GM12878 (cell line): Measurements from ENCODE around the gene GRK7. TPM values are rescaled to one million over a fixed set of nuclear protein-coding genes. Genes with fewer than 3 reads are reported as not detected.
A peak's percentile ranks its signal among the peaks of the same experiment; 100 is the strongest.

Source experiments
- ATAC-seq: fragments of 200-7000 bp; cut with Tn5 transposase; 3 replicates; pipeline ENCODE4 v1.9.1; 2020; ENCODE audit warnings: mild to moderate bottlenecking, moderate library complexity
- BruUV-seq: library from RNA; stranded (reverse); fragments of 400-500 nt; replicated peaks from 2 replicates; lab custom pipeline; 2021; lab: Mats Ljungman, UMichigan
- CTCF ChIA-PET: fragments of 300-600 bp; sonication (Branson Sonifier 250); formaldehyde crosslinking; extraction: SDS; loops from one replicate; lab custom pipeline; 2021; ENCODE audit warnings: inconsistent platforms; lab: Yijun Ruan, JAX
- POLR2A ChIA-PET: fragments of 350-600 bp; formaldehyde crosslinking; extraction: SDS; loops from one replicate; lab custom pipeline; 2021; ENCODE audit warnings: inconsistent platforms; lab: Charles Lee
- RAD21 ChIA-PET: fragments of 300-600 bp; sonication (Branson Sonifier 250); formaldehyde crosslinking; loops from one replicate; lab custom pipeline; 2023; ENCODE audit warnings: antibody characterized with exemption; ENCODE audit not compliant: unreplicated experiment; lab: Charles Lee
- SMC1A ChIA-PET: fragments of 300-600 bp; sonication (Branson Sonifier 250); formaldehyde crosslinking; loops from one replicate; lab custom pipeline; 2023; ENCODE audit not compliant: unreplicated experiment, uncharacterized antibody; lab: Charles Lee
- DNase-seq: peaks from one replicate; pipeline ENCODE4 v3.0.0-alpha.2; 2011; ENCODE audit warnings: low read depth, low spot score
- FAIRE-seq: peaks from 3 replicates; lab custom pipeline; 2011; peaks lifted over from hg19 to GRCh38; lab: Jason Lieb, UNC
- H2AFZ ChIP-seq: 2 replicates; pipeline ENCODE4 v1.6.0; 2011; ENCODE audit warnings: low read depth, low read length, control low read depth; ENCODE audit not compliant: control insufficient read depth
- H3K27ac ChIP-seq: 2 replicates; pipeline ENCODE4 v1.5.1; 2011; ENCODE audit warnings: control low read depth; ENCODE audit not compliant: control insufficient read depth, insufficient read depth
- H3K27me3 ChIP-seq, 2 experiments: replicated peaks in 1 of 2; 2 replicates each; pipeline versions ENCODE4 v1.6.0 to v1.6.1; 2011; ENCODE audit warnings: low read length in 1 of 2; ENCODE audit not compliant: control insufficient read depth in 2 of 2, insufficient read depth in 2 of 2
- H3K36me3 ChIP-seq, 2 experiments: 2 replicates each; pipeline ENCODE4 v1.5.1; 2011; ENCODE audit warnings: low read length in 1 of 2; ENCODE audit not compliant: control insufficient read depth in 2 of 2, insufficient read depth in 2 of 2
- H3K4me1 ChIP-seq: 2 replicates; pipeline ENCODE4 v1.6.1; 2011; ENCODE audit warnings: mild to moderate bottlenecking, low read length, moderate library complexity, mixed read lengths; ENCODE audit not compliant: control insufficient read depth, insufficient read depth
- H3K4me2 ChIP-seq: 2 replicates; pipeline ENCODE4 v1.6.0; 2011; ENCODE audit warnings: control low read depth; ENCODE audit not compliant: control insufficient read depth, insufficient read depth
- H3K4me3 ChIP-seq: fragments of 200-600 bp; sonication (generic); 2 replicates; pipeline ENCODE4 v1.5.1; 2016
- H3K79me2 ChIP-seq: 2 replicates; pipeline ENCODE4 v1.6.0; 2011; ENCODE audit warnings: low read length; ENCODE audit not compliant: control insufficient read depth, insufficient read depth
- H3K9ac ChIP-seq: 2 replicates; pipeline ENCODE4 v1.8.0; 2011; ENCODE audit warnings: low read length, control low read depth, mixed read lengths; ENCODE audit not compliant: control insufficient read depth, insufficient read depth
- H3K9me3 ChIP-seq: replicated peaks from 3 replicates; pipeline ENCODE4 v1.5.1; 2011; ENCODE audit warnings: mild to moderate bottlenecking, low read length; ENCODE audit not compliant: control insufficient read depth, insufficient read depth
- H4K20me1 ChIP-seq: 2 replicates; pipeline ENCODE4 v1.6.0; 2011; ENCODE audit not compliant: control insufficient read depth, insufficient read depth
- BACH1 ChIP-seq: fragments of 450-650 bp; IDR thresholded peaks from 2 replicates; pipeline ENCODE4 v1.6.1; 2017; ENCODE audit warnings: mild to moderate bottlenecking, borderline replicate concordance
- CBX5 ChIP-seq: sonication (generic); IDR thresholded peaks from 2 replicates; pipeline ENCODE4 v1.6.1; 2016; ENCODE audit warnings: low read depth, moderate library complexity, mild to moderate bottlenecking, inconsistent platforms
- EZH2 ChIP-seq: IDR thresholded peaks from 2 replicates; pipeline ENCODE4 v1.6.1; 2012; ENCODE audit warnings: low read depth, mild to moderate bottlenecking, control low read depth, inconsistent platforms, low read length, borderline replicate concordance; ENCODE audit not compliant: control insufficient read depth
- IKZF2 ChIP-seq, 2 experiments: fragments of 450-650 bp; IDR thresholded peaks; 2 replicates each; pipeline ENCODE4 v1.6.1; 2017; ENCODE audit warnings: mild to moderate bottlenecking in 2 of 2, moderate library complexity in 2 of 2
- MEF2A ChIP-seq: IDR thresholded peaks from 2 replicates; pipeline ENCODE4 v1.6.1; 2011; ENCODE audit warnings: low read depth, mild to moderate bottlenecking, low read length, moderate library complexity; ENCODE audit not compliant: insufficient read depth
- NR2C2 ChIP-seq: IDR thresholded peaks from 2 replicates; pipeline ENCODE4 v1.6.1; 2011; ENCODE audit warnings: borderline replicate concordance, low read depth; ENCODE audit not compliant: control insufficient read depth, insufficient read length
- POLR2AphosphoS2 ChIP-seq: IDR thresholded peaks from 2 replicates; pipeline ENCODE4 v1.6.1; 2011; ENCODE audit warnings: low read depth, mild to moderate bottlenecking, low read length, improper control_type of control experiment, moderate library complexity
- RBBP5 ChIP-seq: fragments of 200-600 bp; sonication (generic); conservative IDR thresholded peaks from 2 replicates; pipeline ENCODE4 v1.6.1; 2016
- RCOR1 ChIP-seq: conservative IDR thresholded peaks from 2 replicates; pipeline ENCODE4 v1.6.1; 2012; ENCODE audit warnings: low read depth, low read length, improper control_type of control experiment
- TCF12 ChIP-seq: IDR thresholded peaks from 2 replicates; pipeline ENCODE4 v1.6.1; 2011; ENCODE audit warnings: low read depth, mild to moderate bottlenecking, low read length
- YBX1 ChIP-seq: fragments of 450-650 bp; IDR thresholded peaks from 2 replicates; pipeline ENCODE4 v1.6.1; 2016; ENCODE audit warnings: antibody characterized with exemption
- WGBS: methylation state at CpG from one replicate; pipeline ENCODE4 v1.1.6; 2016; ENCODE audit warnings: low lambda C conversion rate; ENCODE audit not compliant: insufficient replicate concordance, insufficient coverage; ENCODE audit errors: missing lambda C conversion rate; 5-methylcytosine and 5-hydroxymethylcytosine counted together
- in situ Hi-C: fragments of 300-500 bp; cut with MboI; formaldehyde crosslinking; loops from 9 replicates; pipeline ENCODE4 v1.14.3; 2018; ENCODE audit warnings: mixed read lengths
- intact Hi-C: fragments of 100-400 bp; cut with micrococcal nuclease; formaldehyde crosslinking; loops from one replicate; pipeline ENCODE4 v1.14.2; 2022; ENCODE audit not compliant: unreplicated experiment
- polyA plus RNA-seq, 11 experiments: library from polyadenylated mRNA; depleted of rRNA in 4 of 11; unstranded in 6 of 11; stranded (reverse) in 5 of 11; fragments of >200 nt; fragmentation: Nextera tagmentation in 4 of 11; fragmentation: Illumina TruSeq in 1 of 11; extraction: Ambion mirVana in 4 of 11; extraction: Trizol in 1 of 11; gene quantifications; 1 replicate in 1 of 11; 2 replicates in 10 of 11; pipeline versions ENCODE4 v1.2.1 to v1.2.3, GENCODE V29; 2011 to 2016; ENCODE audit warnings: inconsistent platforms in 2 of 11, missing spikeins in 2 of 11, low read depth in 1 of 11
- total RNA-seq, 4 experiments: library from RNA; depleted of rRNA in 3 of 4; stranded (reverse); fragments of >200 nt in 3 of 4; fragmentation: Illumina TruSeq in 1 of 4; extraction: Trizol in 1 of 4; gene quantifications; 2 replicates each; pipeline versions ENCODE4 v1.2.1 to v1.2.3, GENCODE V29; 2013 to 2021
- TF ChIP-seq, protein P1 (sequence below): IDR thresholded peaks from 2 replicates; pipeline ENCODE4 v1.6.1; 2011; ENCODE audit warnings: borderline replicate concordance, low read depth, mild to moderate bottlenecking, moderate library complexity, low read length; ENCODE audit not compliant: insufficient read depth, poor library complexity, severe bottlenecking
- TF ChIP-seq, protein P2 (sequence below): fragments of 450-650 bp; IDR thresholded peaks from 2 replicates; pipeline ENCODE4 v1.6.1; 2017; ENCODE audit warnings: mild to moderate bottlenecking
- TF ChIP-seq, protein P3 (sequence below): fragments of 450-650 bp; IDR thresholded peaks from 2 replicates; pipeline ENCODE4 v1.6.1; 2017; ENCODE audit warnings: mild to moderate bottlenecking, low read depth, inconsistent platforms; ENCODE audit not compliant: poor library complexity, severe bottlenecking
- TF ChIP-seq, protein P4 (sequence below): IDR thresholded peaks from 2 replicates; pipeline ENCODE4 v1.6.1; 2011; ENCODE audit warnings: mild to moderate bottlenecking, low read depth, low read length, moderate library complexity; ENCODE audit not compliant: insufficient replicate concordance

Gene GRK7
- total and polyA plus RNA-seq, 10 of the 15 experiments (the other 5 are each of a cell fraction or from before 2014, with no cell fraction given): not detected

DNA sequence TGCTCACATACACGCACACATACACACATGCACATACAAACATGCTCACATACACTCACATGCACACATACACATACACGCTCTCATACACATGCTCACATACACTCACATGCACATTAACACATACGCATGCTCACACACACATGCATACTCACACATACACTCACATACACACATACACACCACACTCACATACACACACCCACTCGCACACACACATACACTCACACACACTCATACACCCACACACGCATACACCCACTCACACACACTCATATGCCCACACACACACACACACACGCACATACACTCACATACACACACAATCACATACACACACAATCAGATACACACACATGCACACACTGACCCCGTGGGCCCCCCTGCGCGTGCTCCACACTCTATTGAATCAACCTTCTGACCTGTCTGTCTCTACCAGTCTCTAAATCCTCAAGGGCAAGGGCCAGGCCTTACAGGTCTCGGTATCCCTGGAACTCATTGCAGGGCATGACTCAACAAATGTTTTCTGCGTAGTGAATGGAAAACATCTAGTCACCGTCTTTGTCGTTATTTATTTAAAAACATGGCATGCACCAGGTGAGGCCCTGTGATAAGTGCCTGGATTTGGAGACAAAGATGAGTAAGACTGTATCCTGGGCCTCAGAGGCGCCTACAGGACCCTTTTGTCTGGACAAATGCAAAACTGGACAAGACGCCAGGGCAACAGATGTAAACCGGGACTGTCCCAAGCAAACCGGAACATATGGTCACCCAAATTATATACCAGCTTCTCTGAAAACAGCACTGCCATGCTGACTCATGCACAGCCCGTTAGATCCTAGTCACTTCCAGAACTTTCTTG is 41.8 kb downstream of the GRK7 start:
- no peak for DNase-seq
- Histone ChIP-seq H3K27ac (no peak overlapping the region), H3K4me2 (no peak overlapping the region), H3K4me1 (no peaks in the 10 kb centered on the region), H3K79me2 (no peaks in the 10 kb centered on the region), H4K20me1 (no peaks in the 10 kb centered on the region), H3K4me3 (no peak overlapping the region), H3K9ac (no peak overlapping the region), H3K27me3 (no peaks in the 10 kb centered on the region; a peak in 1 of 4 replicates), H3K9me3 (no peaks in the 10 kb centered on the region), H3K36me3 (no peaks in the 10 kb centered on the region), H2AFZ (no peak overlapping the region)
- CTCF ChIA-PET: no interaction called here
- ATAC-seq: no peak
- intact Hi-C loops: no loop called here
- 56% methylated on average over 18 of the region's 18 CpGs for WGBS
- no peak for FAIRE-seq
- SMC1A ChIA-PET: no interaction called here
- RAD21 ChIA-PET: no interaction called here
- POLR2A ChIA-PET: no interaction called here
- BruUV-seq: no TSS peak
- TF ChIP-seq POLR2AphosphoS2 (no peak), CBX5 (no peak), TCF12 (no peak), EZH2 (no peak), BACH1 (no peak), YBX1 (no peak), MEF2A (no peak), IKZF2 (IDR thresholded peaks at IDR 0.05) (no peak), RBBP5 (no peak), RCOR1 (no peak), NR2C2 (peak; percentile 2)
- TF ChIP-seq, protein P1, sequence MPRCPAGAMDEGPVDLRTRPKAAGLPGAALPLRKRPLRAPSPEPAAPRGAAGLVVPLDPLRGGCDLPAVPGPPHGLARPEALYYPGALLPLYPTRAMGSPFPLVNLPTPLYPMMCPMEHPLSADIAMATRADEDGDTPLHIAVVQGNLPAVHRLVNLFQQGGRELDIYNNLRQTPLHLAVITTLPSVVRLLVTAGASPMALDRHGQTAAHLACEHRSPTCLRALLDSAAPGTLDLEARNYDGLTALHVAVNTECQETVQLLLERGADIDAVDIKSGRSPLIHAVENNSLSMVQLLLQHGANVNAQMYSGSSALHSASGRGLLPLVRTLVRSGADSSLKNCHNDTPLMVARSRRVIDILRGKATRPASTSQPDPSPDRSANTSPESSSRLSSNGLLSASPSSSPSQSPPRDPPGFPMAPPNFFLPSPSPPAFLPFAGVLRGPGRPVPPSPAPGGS: peak; percentile 75
- TF ChIP-seq, protein P2, sequence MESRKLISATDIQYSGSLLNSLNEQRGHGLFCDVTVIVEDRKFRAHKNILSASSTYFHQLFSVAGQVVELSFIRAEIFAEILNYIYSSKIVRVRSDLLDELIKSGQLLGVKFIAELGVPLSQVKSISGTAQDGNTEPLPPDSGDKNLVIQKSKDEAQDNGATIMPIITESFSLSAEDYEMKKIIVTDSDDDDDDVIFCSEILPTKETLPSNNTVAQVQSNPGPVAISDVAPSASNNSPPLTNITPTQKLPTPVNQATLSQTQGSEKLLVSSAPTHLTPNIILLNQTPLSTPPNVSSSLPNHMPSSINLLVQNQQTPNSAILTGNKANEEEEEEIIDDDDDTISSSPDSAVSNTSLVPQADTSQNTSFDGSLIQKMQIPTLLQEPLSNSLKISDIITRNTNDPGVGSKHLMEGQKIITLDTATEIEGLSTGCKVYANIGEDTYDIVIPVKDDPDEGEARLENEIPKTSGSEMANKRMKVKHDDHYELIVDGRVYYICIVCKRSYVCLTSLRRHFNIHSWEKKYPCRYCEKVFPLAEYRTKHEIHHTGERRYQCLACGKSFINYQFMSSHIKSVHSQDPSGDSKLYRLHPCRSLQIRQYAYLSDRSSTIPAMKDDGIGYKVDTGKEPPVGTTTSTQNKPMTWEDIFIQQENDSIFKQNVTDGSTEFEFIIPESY: no peak
- TF ChIP-seq, protein P3, sequence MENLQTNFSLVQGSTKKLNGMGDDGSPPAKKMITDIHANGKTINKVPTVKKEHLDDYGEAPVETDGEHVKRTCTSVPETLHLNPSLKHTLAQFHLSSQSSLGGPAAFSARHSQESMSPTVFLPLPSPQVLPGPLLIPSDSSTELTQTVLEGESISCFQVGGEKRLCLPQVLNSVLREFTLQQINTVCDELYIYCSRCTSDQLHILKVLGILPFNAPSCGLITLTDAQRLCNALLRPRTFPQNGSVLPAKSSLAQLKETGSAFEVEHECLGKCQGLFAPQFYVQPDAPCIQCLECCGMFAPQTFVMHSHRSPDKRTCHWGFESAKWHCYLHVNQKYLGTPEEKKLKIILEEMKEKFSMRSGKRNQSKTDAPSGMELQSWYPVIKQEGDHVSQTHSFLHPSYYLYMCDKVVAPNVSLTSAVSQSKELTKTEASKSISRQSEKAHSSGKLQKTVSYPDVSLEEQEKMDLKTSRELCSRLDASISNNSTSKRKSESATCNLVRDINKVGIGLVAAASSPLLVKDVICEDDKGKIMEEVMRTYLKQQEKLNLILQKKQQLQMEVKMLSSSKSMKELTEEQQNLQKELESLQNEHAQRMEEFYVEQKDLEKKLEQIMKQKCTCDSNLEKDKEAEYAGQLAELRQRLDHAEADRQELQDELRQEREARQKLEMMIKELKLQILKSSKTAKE: no peak
- TF ChIP-seq, protein P4, sequence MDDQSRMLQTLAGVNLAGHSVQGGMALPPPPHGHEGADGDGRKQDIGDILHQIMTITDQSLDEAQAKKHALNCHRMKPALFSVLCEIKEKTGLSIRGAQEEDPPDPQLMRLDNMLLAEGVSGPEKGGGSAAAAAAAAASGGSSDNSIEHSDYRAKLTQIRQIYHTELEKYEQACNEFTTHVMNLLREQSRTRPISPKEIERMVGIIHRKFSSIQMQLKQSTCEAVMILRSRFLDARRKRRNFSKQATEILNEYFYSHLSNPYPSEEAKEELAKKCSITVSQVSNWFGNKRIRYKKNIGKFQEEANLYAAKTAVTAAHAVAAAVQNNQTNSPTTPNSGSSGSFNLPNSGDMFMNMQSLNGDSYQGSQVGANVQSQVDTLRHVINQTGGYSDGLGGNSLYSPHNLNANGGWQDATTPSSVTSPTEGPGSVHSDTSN: peak; percentile 6
- in situ Hi-C loops: no loop called here
